Loucy (cell line): ENCODE measurements around the gene AHNAK2.
"Not testable (repeated sequence)": the region's sequence is repeated elsewhere in the genome, so short reads cannot be mapped to it uniquely, and the experiment has no call there.

Experiments used
- H2AFZ ChIP-seq: fragments of 200-600 bp; sonication (generic); 2 replicates; pipeline ENCODE4 v1.6.0; 2016; ENCODE audit warnings: antibody characterized with exemption, mild to moderate bottlenecking, low read length, moderate library complexity
- H3F3A ChIP-seq: fragments of 200-600 bp; 2 replicates; pipeline ENCODE4 v1.6.0; 2016; ENCODE audit warnings: antibody characterized with exemption, low read depth, mild to moderate bottlenecking
- H3K27me3 ChIP-seq: fragments of 200-600 bp; sonication (generic); 2 replicates; pipeline ENCODE4 v1.6.1; 2014; ENCODE audit warnings: low read length, mild to moderate bottlenecking; ENCODE audit not compliant: insufficient read depth, poor library complexity, severe bottlenecking
- H3K36me3 ChIP-seq: fragments of 200-600 bp; sonication (generic); 2 replicates; pipeline ENCODE4 v1.6.1; 2016; ENCODE audit warnings: low read length; ENCODE audit not compliant: insufficient read depth
- H3K4me1 ChIP-seq: fragments of 200-600 bp; sonication (generic); 2 replicates; pipeline ENCODE4 v1.5.1; 2014; ENCODE audit warnings: low read length, mild to moderate bottlenecking; ENCODE audit not compliant: insufficient read depth, poor library complexity, severe bottlenecking
- H3K4me2 ChIP-seq: fragments of 200-600 bp; sonication (generic); 2 replicates; pipeline ENCODE4 v1.6.0; 2014; ENCODE audit warnings: antibody characterized with exemption, low read length, low read depth, mild to moderate bottlenecking; ENCODE audit not compliant: poor library complexity, severe bottlenecking
- H3K4me3 ChIP-seq: fragments of 200-600 bp; sonication (generic); 2 replicates; pipeline ENCODE4 v1.5.1; 2014; ENCODE audit warnings: low read length, mild to moderate bottlenecking, mixed read lengths; ENCODE audit not compliant: poor library complexity, severe bottlenecking
- H3K79me2 ChIP-seq: fragments of 200-600 bp; sonication (generic); 2 replicates; pipeline ENCODE4 v1.6.1; 2014; ENCODE audit warnings: low read length; ENCODE audit not compliant: insufficient read depth
- H3K9ac ChIP-seq: fragments of 200-600 bp; sonication (generic); 2 replicates; pipeline ENCODE4 v1.6.0; 2014; ENCODE audit warnings: mild to moderate bottlenecking, low read depth, low read length, moderate library complexity; ENCODE audit not compliant: poor library complexity, severe bottlenecking
- H3K9me2 ChIP-seq: fragments of 200-600 bp; sonication (generic); replicated peaks from 2 replicates; pipeline ENCODE4 v1.6.1; 2016; ENCODE audit warnings: low read depth, low read length, mixed read lengths
- H3K9me3 ChIP-seq: fragments of 200-600 bp; sonication (generic); 2 replicates; pipeline ENCODE4 v1.6.1; 2014; ENCODE audit warnings: mild to moderate bottlenecking, antibody characterized with exemption, low read length, low read depth; ENCODE audit not compliant: insufficient read depth
- H4K20me1 ChIP-seq: fragments of 200-600 bp; sonication (generic); 2 replicates; pipeline ENCODE4 v1.6.0; 2014; ENCODE audit warnings: antibody characterized with exemption, low read length, mild to moderate bottlenecking; ENCODE audit not compliant: insufficient read depth, poor library complexity, severe bottlenecking
- CTCF ChIP-seq: fragments of 200-600 bp; sonication (generic); conservative IDR thresholded peaks from 2 replicates; pipeline ENCODE4 v1.5.1; 2014; ENCODE audit warnings: mild to moderate bottlenecking, antibody characterized with exemption, low read length
- EZH2phosphoT487 ChIP-seq: fragments of 200-600 bp; IDR thresholded peaks from 2 replicates; pipeline ENCODE4 v1.6.1; 2018; ENCODE audit warnings: antibody characterized with exemption, mild to moderate bottlenecking, moderate library complexity, borderline replicate concordance

The AHNAK2 gene

GRCh38 chr14:104912053-104912452, 66.1 kb downstream of the AHNAK2 start:
- no peaks in the 10 kb centered on the region for H3K79me2 ChIP-seq
- no peaks in the 10 kb centered on the region for H3F3A ChIP-seq
- no peaks in the 10 kb centered on the region for H4K20me1 ChIP-seq
- no peaks in the 10 kb centered on the region for H3K27me3 ChIP-seq
- no peaks in the 10 kb centered on the region for H3K36me3 ChIP-seq
- H3K4me3 ChIP-seq = no peak overlapping the region
- H3K9me2 ChIP-seq = no peaks in the 10 kb centered on the region
- peaks cover 4% of the 10 kb centered on the region for H3K4me1 ChIP-seq
- peaks cover 5% of the 10 kb centered on the region; the same call in 1 of the 2 replicates for H3K9me3 ChIP-seq
- TF ChIP-seq EZH2phosphoT487 (no peak), CTCF (no peak)
- no peak overlapping the region for H3K4me2 ChIP-seq
- no peak overlapping the region for H2AFZ ChIP-seq
- H3K9ac ChIP-seq = no peak overlapping the region

- H3K9ac ChIP-seq = no peak overlapping the region
- TF ChIP-seq CTCF (no peak), EZH2phosphoT487 (no peak)
- H3K9me2 ChIP-seq = no peaks in the 10 kb centered on the region
- no peaks in the 10 kb centered on the region for H3K4me1 ChIP-seq
- H4K20me1 ChIP-seq = no peaks in the 10 kb centered on the region
- 0 out of 2 replicates have a peak overlapping the region, but pooled peaks have one; percentile 15 for H2AFZ ChIP-seq
- no peaks in the 10 kb centered on the region for H3K27me3 ChIP-seq
- no peaks in the 10 kb centered on the region for H3K79me2 ChIP-seq
- H3F3A ChIP-seq = no peaks in the 10 kb centered on the region
- peak overlapping the region; percentile 33 for H3K4me2 ChIP-seq
- peaks cover 5% of the 10 kb centered on the region; the same call in 1 of the 2 replicates for H3K9me3 ChIP-seq
- no peaks in the 10 kb centered on the region for H3K36me3 ChIP-seq
- no peak overlapping the region for H3K4me3 ChIP-seq
Measured at GRCh38 chr14:104908303-104908702, 69.9 kb downstream of the AHNAK2 start.

GRCh38 chr14:104905579-104905933, 72.6 kb downstream of the AHNAK2 start:
- H2AFZ ChIP-seq, H3K4me3 ChIP-seq, H3K9me3 ChIP-seq, H3F3A ChIP-seq, H4K20me1 ChIP-seq, H3K4me2 ChIP-seq, H3K9ac ChIP-seq, H3K27me3 ChIP-seq, H3K9me2 ChIP-seq, H3K4me1 ChIP-seq, H3K79me2 ChIP-seq, H3K36me3 ChIP-seq: not testable (repeated sequence)

GRCh38 chr14:104904650-104905578, 73.3 kb downstream of the AHNAK2 start:
- H3K4me2 ChIP-seq = not testable (repeated sequence)

More at GRCh38 chr14:104904650-104905578, 73.3 kb downstream of the AHNAK2 start:
- not testable (repeated sequence) for H3F3A ChIP-seq, H3K4me1 ChIP-seq, H3K27me3 ChIP-seq, H3K9ac ChIP-seq, H3K79me2 ChIP-seq, H3K36me3 ChIP-seq, H3K9me3 ChIP-seq, H3K4me3 ChIP-seq, H4K20me1 ChIP-seq, H3K9me2 ChIP-seq, H2AFZ ChIP-seq
